Kidney (tissue), 22 donors: Measurements from ENCODE around the gene PANX1. TPM values are rescaled to one million over a fixed set of nuclear protein-coding genes. Genes with fewer than 3 reads are reported as not detected.

Experiments
- DNase-seq, 5 donors: peaks; one replicate each; pipeline ENCODE4 v3.0.0-alpha.2; 2013 to 2020
- FAIRE-seq: peaks from 2 replicates; lab custom pipeline; 2012; peaks lifted over from hg19 to GRCh38; lab: Jason Lieb, UNC
- H3K27ac ChIP-seq, 2 donors: one replicate each; pipeline ENCODE4 v1.7.0; 2013; ENCODE audit warnings: low read depth in 2 of 2, low read length in 2 of 2, inconsistent platforms in 1 of 2
- H3K27me3 ChIP-seq: one replicate; pipeline ENCODE4 v1.7.1; 2013; ENCODE audit warnings: low read length, inconsistent platforms; ENCODE audit not compliant: control insufficient read depth, insufficient read depth
- H3K36me3 ChIP-seq, 3 donors: one replicate each; pipeline versions ENCODE4 v1.7.0 to v1.7.1; 2013; ENCODE audit warnings: low read length in 3 of 3, control low read depth in 1 of 3, inconsistent platforms in 1 of 3; ENCODE audit not compliant: insufficient read depth in 3 of 3, control insufficient read depth in 2 of 3
- H3K4me1 ChIP-seq, 3 donors: one replicate each; pipeline versions ENCODE4 v1.7.0 to v1.7.1; 2013; ENCODE audit warnings: low read length in 3 of 3, inconsistent platforms in 1 of 3, low read depth in 1 of 3; ENCODE audit not compliant: control insufficient read depth in 2 of 3, insufficient read depth in 2 of 3
- H3K4me3 ChIP-seq, 3 donors: one replicate each; pipeline versions ENCODE4 v1.7.0 to v1.8.1; 2013; ENCODE audit warnings: low read length in 3 of 3, control low read depth in 1 of 3, inconsistent platforms in 1 of 3
- H3K9ac ChIP-seq, 3 donors: one replicate each; pipeline versions ENCODE4 v1.7.0 to v1.7.1; 2013; ENCODE audit warnings: low read length in 3 of 3, control low read depth in 1 of 3, inconsistent platforms in 1 of 3
- H3K9me3 ChIP-seq, 3 donors: one replicate each; pipeline versions ENCODE4 v1.7.0 to v1.7.1; 2013; ENCODE audit warnings: low read length in 3 of 3, control low read depth in 1 of 3, inconsistent platforms in 1 of 3; ENCODE audit not compliant: control insufficient read depth in 2 of 3, insufficient read depth in 1 of 3
- intact Hi-C: fragments of 100-400 bp; cut with DNase I; formaldehyde crosslinking; loops from one replicate; pipeline ENCODE4 v1.11.1; 2022
- long read RNA-seq, 10 donors: library from polyadenylated mRNA in 1 of 10; unstranded in 1 of 10; transcript quantifications; one replicate each; pipeline ENCODE4 v2.0.0 and lab custom pipeline, GENCODE V29; 2021 to 2026
- polyA plus RNA-seq: library from polyadenylated mRNA; stranded (reverse); fragments of 350-450 nt; fragmentation: Illumina TruSeq; extraction: RNeasy Lipid Tissue Mini Kit (QIAGEN cat#74804); gene quantifications from one replicate; pipeline ENCODE4 v1.2.3, GENCODE V29; 2014; ENCODE audit warnings: low read depth, low replicate concordance; ENCODE audit not compliant: insufficient read depth
- total RNA-seq: library from RNA; stranded (reverse); fragmentation: NEBNext Ultra II Directional; extraction: Animal tissue kit (Norgen Biotek cat#: 25700); gene quantifications from one replicate; pipeline ENCODE4 v1.2.1, GENCODE V29; 2021
- TF ChIP-seq, protein P1 (sequence below): IDR thresholded peaks from 3 replicates; pipeline ENCODE4 v1.5.1; 2012; ENCODE audit warnings: mild to moderate bottlenecking, moderate library complexity, borderline replicate concordance; ENCODE audit not compliant: insufficient read depth; ENCODE audit errors: extremely low read depth
- donor health status: control.
- donor health status: control.
- donor health status: control.
- donor health status: control.
- donor health status: control.
- donor health status: DM: yes; HTN: yes; CAD: no.
- donor health status: Normal renal cell carcinoma (clear cell type).

Gene PANX1
- 13.9 TPM for total RNA-seq
- 5.3 TPM for polyA plus RNA-seq
- long read RNA-seq, donor 1, partial matches to known transcripts, result 0 of 3 reads
- long read RNA-seq, donor 1, other reads (novel, unspliced or antisense), result 0 of 3 reads
- long read RNA-seq, donor 2, partial matches to known transcripts, result 0 of 3 reads
- long read RNA-seq, donor 2, other reads (novel, unspliced or antisense), result 0 of 3 reads
- long read RNA-seq, donor 3, partial matches to known transcripts, result 0 of 3 reads
- long read RNA-seq, donor 3, other reads (novel, unspliced or antisense), result 0 of 3 reads
- long read RNA-seq, donor 4, partial matches to known transcripts, result 0 of 3 reads
- long read RNA-seq, donor 4, other reads (novel, unspliced or antisense), result 0 of 3 reads
- long read RNA-seq, donor 5, result 0 reads
- long read RNA-seq, donor 6, partial matches to known transcripts, result 0 of 1 reads
- long read RNA-seq, donor 6, other reads (novel, unspliced or antisense), result 0 of 1 reads
- long read RNA-seq, donor 7, transcript PANX1-201 (5 exons, 2,769 nt), result major isoform, 14 of 18 reads
- long read RNA-seq, donor 7, partial matches to known transcripts, result 3 of 18 reads
- long read RNA-seq, donor 7, other reads (novel, unspliced or antisense), result 1 of 18 reads
- long read RNA-seq, donor 8, partial matches to known transcripts, result 0 of 3 reads
- long read RNA-seq, donor 8, other reads (novel, unspliced or antisense), result 0 of 3 reads
- long read RNA-seq, donor 9, partial matches to known transcripts, result 0 of 3 reads
- long read RNA-seq, donor 9, other reads (novel, unspliced or antisense), result 0 of 3 reads
- long read RNA-seq, donor 10, transcript PANX1-201 (5 exons, 2,769 nt), result major isoform, 6 of 6 reads
- long read RNA-seq, donor 10, partial matches to known transcripts, result 0 of 6 reads
- long read RNA-seq, donor 10, other reads (novel, unspliced or antisense), result 0 of 6 reads

- Histone ChIP-seq H3K9ac (peak within 1 kb of the TSS; percentile 83 to 92 (median 84)), H3K36me3 (no peaks in the 10 kb centered on the region), H3K9me3 (no peaks in the 10 kb centered on the region), H3K27ac (peak within 1 kb of the TSS; percentile 93 to 97), H3K4me1 (peaks cover 0 to 22% (median 14%) of the 10 kb centered on the region in 3 donors), H3K4me3 (peak within 1 kb of the TSS; percentile 68 to 91 (median 86)), H3K27me3 (no peaks in the 10 kb centered on the region)
- intact Hi-C loops, result no loop called here
- TF ChIP-seq, protein P1, sequence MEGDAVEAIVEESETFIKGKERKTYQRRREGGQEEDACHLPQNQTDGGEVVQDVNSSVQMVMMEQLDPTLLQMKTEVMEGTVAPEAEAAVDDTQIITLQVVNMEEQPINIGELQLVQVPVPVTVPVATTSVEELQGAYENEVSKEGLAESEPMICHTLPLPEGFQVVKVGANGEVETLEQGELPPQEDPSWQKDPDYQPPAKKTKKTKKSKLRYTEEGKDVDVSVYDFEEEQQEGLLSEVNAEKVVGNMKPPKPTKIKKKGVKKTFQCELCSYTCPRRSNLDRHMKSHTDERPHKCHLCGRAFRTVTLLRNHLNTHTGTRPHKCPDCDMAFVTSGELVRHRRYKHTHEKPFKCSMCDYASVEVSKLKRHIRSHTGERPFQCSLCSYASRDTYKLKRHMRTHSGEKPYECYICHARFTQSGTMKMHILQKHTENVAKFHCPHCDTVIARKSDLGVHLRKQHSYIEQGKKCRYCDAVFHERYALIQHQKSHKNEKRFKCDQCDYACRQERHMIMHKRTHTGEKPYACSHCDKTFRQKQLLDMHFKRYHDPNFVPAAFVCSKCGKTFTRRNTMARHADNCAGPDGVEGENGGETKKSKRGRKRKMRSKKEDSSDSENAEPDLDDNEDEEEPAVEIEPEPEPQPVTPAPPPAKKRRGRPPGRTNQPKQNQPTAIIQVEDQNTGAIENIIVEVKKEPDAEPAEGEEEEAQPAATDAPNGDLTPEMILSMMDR, result no peak
- peak; percentile 87 to 95 (median 90) for DNase-seq
- no peak for FAIRE-seq
Observed at GRCh38 chr11:94128746-94129511, at the start of gene PANX1. PANX1 (plus strand) TSS chr11:94128841; CDS start chr11:94129313, 472 bp downstream.

GRCh38 chr11:94084164-94084563 lies 44.5 kb upstream of the PANX1 start:
- TF ChIP-seq, protein P1, result no peak
- no peak for FAIRE-seq
- Histone ChIP-seq H3K36me3 (no peaks in the 10 kb centered on the region), H3K4me1 (no peaks in the 10 kb centered on the region), H3K27ac (no peak overlapping the region), H3K9me3 (no peaks in the 10 kb centered on the region), H3K27me3 (no peaks in the 10 kb centered on the region), H3K9ac (no peak overlapping the region), H3K4me3 (no peak overlapping the region)
- intact Hi-C loops, result no loop called here
- DNase-seq, result no peak

- intact Hi-C loops, result no loop called here
Observed at GRCh38 chr11:94088906-94089305, 39.7 kb upstream of the PANX1 start.

More at GRCh38 chr11:94088906-94089305, 39.7 kb upstream of the PANX1 start:
- no peaks in the 10 kb centered on the region for H3K36me3 ChIP-seq
- TF ChIP-seq, protein P1, result no peak
- no peaks in the 10 kb centered on the region for H3K27me3 ChIP-seq
- DNase-seq (no peak), FAIRE-seq (no peak)
- no peak overlapping the region for H3K9ac ChIP-seq
- no peak overlapping the region for H3K4me3 ChIP-seq
- no peaks in the 10 kb centered on the region for H3K4me1 ChIP-seq
- H3K27ac ChIP-seq, result no peak overlapping the region
- H3K9me3 ChIP-seq, result peaks cover 0 to 4% (median 0%) of the 10 kb centered on the region in 3 donors
